Measurements from ENCODE around the gene KRT16.
"Not testable (repeated sequence)": the region's sequence is repeated elsewhere in the genome, so short reads cannot be mapped to it uniquely, and the experiment has no call there.

The KRT16 gene

GRCh38 chr17:41612376-41613160, at the start of gene KRT16:
TSS of gene KRT16 (minus strand) at chr17:41612767. CDS start at chr17:41612688, 79 bp downstream.
- FAIRE-seq, result not testable (repeated sequence)

- FAIRE-seq, result no peak
Observed at GRCh38 chr17:41660221-41660711, 47.7 kb upstream of the KRT16 start.

- FAIRE-seq, result no peak
Observed at GRCh38 chr17:41659427-41660212, 47.1 kb upstream of the KRT16 start.

- FAIRE-seq, result no peak
Observed at GRCh38 chr17:41658846-41659245, 46.3 kb upstream of the KRT16 start.

- FAIRE-seq, result no peak
Observed at GRCh38 chr17:41657936-41658335, 45.4 kb upstream of the KRT16 start.

GRCh38 chr17:41657176-41657754, 44.7 kb upstream of the KRT16 start:
- no peak for FAIRE-seq

GRCh38 chr17:41656249-41657023, 43.9 kb upstream of the KRT16 start:
- FAIRE-seq, result no peak

- FAIRE-seq, result no peak
Observed at GRCh38 chr17:41655611-41656111, 43.1 kb upstream of the KRT16 start.

- no peak for FAIRE-seq
Observed at GRCh38 chr17:41654678-41655607, 42.4 kb upstream of the KRT16 start.

- FAIRE-seq, result no peak
Observed at GRCh38 chr17:41653892-41654677, 41.5 kb upstream of the KRT16 start.

- FAIRE-seq, result no peak
Observed at GRCh38 chr17:41653421-41653820, 40.9 kb upstream of the KRT16 start.

GRCh38 chr17:41652461-41652970, 39.9 kb upstream of the KRT16 start:
- no peak for FAIRE-seq

- FAIRE-seq, result no peak
Observed at GRCh38 chr17:41651625-41652460, 39.3 kb upstream of the KRT16 start.

- FAIRE-seq, result no peak
Observed at GRCh38 chr17:41650794-41651624, 38.4 kb upstream of the KRT16 start.

- FAIRE-seq, result no peak
Observed at GRCh38 chr17:41649923-41650519, 37.5 kb upstream of the KRT16 start.

- FAIRE-seq, result peak; percentile 19
Observed at GRCh38 chr17:41648411-41649195, 36.0 kb upstream of the KRT16 start.

- FAIRE-seq, result no peak
Observed at GRCh38 chr17:41647940-41648410, 35.4 kb upstream of the KRT16 start.
